Activated naive CD4-positive, alpha-beta T cell treated with anti-CD3 and anti-CD28 coated beads, Interleukin-2, amount 50 U/mL, for 16 hours (primary cell): Measurements from ENCODE around the gene BORCS6.
"Not testable (repeated sequence)": the region's sequence is repeated elsewhere in the genome, so short reads cannot be mapped to it uniquely, and the experiment has no call there.

Source experiments
- DNase-seq: peaks from one replicate; pipeline ENCODE4 v3.0.0-alpha.2; 2020

BORCS6 gene

GRCh38 chr17:8173056-8173870, 16.7 kb downstream of the BORCS6 start:
- DNase-seq, result peak; percentile 81

DNA sequence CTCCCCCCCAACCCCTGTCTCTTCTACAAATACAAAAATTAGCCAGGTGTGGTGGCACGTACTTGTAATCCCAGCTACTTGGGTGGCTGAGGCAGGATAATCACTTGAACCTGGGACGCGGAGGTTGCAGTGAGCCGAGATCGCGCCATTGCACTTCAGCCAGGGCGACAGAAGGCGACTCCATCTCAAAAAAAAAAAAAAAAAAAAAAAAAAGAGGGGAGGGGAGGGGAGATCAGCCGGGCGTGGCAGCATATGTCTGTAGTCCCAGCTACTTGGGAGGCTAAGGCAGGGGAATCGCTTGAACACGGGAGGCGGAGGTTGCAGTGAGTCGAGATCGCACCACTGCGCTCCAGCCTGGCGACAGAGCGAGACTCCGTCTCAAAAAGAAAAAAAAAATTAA, 19.8 kb downstream of the BORCS6 start:
- not testable (repeated sequence) for DNase-seq

DNA sequence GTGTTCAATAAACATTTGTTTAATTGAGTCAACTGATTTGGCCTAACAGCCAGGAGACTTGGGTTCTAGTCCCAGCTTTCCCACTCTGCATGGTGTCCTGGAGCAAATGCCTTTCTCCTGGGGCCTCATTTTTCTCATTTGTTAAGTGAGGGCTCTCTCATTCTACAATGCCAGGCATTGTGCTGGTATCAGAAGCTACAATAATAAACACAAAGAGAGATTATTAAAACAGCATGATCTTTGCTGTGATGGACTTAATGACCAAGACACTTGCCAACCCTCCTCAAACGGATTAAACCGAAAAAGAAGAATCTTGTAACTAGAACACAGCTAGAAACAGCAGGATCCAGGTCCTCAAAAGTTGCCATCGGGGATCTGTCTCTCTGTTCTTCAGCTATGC, 22.5 kb downstream of the BORCS6 start:
- DNase-seq, result no peak

DNA sequence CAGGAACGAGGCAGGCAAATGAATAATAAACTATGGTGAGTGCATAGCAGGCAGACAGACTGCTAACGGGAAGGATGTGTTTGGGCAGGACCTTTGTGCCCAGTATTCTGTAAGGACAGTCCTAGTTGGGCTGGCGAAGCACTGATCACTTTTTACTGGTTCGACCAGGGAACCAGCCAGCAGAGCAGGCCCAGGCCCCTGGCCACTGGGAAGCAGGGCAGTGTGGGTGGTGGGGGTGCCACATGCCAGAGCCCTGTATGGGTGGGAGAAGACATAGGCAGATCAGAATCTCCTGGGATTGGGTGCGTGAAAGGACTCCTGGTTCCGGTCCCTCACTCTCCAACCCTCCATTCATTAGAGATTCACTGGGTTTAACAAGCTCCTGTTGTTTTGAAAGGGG, 23.2 kb downstream of the BORCS6 start:
- DNase-seq, result no peak

- no peak for DNase-seq
Observed at GRCh38 chr17:8164815-8165131, 25.2 kb downstream of the BORCS6 start.

- DNase-seq, result peak; percentile 60
Observed at GRCh38 chr17:8163978-8164814, 25.8 kb downstream of the BORCS6 start.

DNA sequence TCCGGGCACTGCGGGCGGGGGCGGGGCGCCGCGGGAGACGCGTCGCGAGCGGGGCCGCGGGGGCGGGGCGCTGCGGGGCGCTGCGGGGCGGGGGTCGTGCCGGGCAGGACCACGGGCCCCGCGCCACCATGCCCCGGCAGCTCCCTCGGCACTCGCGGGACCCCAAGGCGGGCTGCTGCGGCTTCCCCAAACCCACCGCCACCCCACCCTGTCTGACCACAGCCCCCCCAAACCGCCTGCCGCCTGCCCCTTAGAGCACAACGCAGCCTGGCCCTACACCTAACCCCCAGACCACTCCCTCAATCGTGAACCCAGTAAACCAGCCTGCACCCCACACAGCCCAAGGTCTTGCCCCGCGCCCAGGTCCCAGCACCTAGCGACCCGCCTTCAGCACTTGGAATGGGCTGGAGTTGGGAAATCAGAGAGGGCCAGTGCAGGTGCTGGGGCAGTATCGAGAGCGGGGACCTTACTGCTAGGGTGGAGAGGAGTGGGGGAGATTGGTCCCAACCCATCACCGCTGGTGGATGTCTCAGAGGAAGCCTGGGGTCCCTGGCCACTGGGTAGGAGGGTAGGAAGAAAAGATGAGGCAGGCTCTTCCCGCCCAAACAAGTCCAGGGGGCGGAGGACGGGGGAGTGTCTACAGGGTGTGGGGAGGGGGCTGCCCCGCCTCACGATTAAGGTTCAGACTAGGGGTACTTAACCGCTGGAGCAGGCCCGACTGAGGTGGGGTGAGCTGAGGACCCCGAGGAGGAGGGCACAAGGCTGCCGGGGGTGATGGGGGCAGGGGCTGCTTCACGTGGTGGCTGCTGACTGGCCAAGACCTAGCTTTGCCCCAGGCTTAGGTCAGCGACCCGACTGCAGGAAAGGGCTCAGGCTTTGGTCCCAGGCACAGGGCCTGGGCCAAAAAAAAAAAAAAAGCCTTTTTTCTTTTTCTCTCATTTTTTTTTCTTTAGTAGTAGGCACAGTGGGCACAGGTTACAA, 26.7 kb downstream of the BORCS6 start:
- DNase-seq, result no peak

- peak; percentile 88 for DNase-seq
Observed at GRCh38 chr17:8162233-8162996, 27.6 kb downstream of the BORCS6 start, which contains the start of gene VAMP2. VAMP2 (minus strand) TSS chr17:8162948; CDS start chr17:8162879, 69 bp downstream.

- DNase-seq, result no peak
Observed at GRCh38 chr17:8161289-8162232, 28.4 kb downstream of the BORCS6 start.

GRCh38 chr17:8160741-8161221, 29.2 kb downstream of the BORCS6 start:
- peak; percentile 40 for DNase-seq

- DNase-seq, result no peak
Observed at GRCh38 chr17:8160224-8160577, 29.8 kb downstream of the BORCS6 start.

DNA sequence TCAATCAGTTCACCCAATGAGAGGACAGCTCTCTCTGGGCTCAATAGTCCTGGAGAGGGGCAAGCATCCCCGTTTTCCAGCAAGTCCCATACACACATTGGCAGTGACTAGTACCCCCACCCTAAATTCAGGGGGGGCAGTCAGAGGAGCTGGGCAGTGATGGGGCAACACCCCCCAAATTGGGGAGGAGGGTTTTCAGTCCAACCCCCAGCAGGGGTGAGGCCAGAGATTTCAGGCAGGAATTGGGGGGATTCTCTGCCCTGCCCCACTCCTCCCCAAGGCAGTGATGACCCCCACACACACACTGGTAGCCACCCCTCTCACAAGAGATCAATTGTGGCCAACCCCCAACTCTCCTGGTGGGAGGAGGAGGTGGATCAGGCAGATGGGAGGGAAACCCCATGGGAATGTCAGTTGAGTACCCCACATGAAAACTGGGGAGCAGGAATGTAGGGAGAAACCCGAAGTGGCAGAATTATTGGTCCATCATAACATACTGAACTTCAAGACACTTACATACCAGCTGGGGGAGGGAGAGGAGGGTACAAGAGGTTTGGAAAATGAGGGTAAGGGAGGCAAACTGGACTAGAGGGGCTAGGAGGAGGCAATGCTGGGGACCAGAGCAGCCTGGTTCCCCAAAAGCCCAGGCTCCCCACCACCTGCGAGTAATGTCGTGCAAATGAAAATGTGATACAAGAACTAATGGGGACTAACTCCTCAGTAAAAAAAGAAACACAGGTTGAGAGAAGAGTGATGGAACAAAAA, 30.3 kb downstream of the BORCS6 start:
- no peak for DNase-seq

DNA sequence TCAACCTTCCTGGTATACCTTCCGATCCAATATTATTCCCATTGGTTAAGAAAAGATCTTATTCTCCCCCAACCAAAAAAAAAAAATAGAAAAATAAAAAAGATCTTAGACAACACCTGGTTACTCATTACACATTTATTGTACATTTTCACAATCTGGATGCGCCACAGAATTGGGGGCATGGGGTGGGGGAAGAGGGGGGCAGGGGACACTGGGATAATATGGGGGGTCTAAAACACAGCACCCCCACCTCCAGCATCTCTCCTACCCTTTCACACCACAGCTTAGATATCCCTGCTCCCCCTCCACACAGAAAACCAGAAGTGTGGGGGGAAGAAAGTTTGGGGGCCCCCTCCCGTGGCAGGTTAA, 31.0 kb downstream of the BORCS6 start:
- no peak for DNase-seq

DNA sequence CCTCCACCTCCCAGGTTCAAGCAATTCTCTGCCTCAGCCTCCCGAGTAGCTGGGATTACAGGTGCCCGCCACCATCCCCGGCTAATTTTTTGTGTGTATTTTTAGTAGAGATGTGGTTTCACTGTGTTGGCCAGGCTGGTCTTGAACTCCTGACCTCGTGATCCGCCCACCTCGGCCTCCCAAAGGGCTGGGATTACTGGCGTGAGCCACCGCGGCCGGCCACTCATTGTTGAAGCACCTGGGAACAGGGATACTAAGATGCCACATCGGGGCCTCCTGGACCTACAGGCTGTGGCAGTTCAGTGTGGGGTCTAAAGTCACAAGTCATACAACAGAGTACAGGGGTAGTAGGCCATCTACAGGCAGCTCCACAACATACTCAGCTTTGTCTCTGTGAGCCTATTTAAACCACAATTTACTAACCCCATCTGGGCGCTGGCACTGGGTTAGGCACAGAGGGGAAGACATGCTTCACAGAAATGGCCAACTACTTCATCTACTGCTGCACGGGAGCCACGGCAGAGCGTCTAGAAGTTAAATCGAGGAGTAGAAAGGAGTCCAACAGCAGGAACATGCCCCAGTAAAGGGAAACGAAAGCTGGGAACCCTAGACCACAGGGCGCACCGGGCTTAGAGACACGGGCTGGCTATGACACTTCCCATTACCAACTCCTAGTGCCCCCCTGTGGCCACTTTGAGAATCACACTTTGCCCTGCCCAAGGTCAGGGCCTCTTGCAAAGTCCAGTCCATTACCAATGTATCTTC, 31.5 kb downstream of the BORCS6 start:
- DNase-seq, result peak; percentile 84

DNA sequence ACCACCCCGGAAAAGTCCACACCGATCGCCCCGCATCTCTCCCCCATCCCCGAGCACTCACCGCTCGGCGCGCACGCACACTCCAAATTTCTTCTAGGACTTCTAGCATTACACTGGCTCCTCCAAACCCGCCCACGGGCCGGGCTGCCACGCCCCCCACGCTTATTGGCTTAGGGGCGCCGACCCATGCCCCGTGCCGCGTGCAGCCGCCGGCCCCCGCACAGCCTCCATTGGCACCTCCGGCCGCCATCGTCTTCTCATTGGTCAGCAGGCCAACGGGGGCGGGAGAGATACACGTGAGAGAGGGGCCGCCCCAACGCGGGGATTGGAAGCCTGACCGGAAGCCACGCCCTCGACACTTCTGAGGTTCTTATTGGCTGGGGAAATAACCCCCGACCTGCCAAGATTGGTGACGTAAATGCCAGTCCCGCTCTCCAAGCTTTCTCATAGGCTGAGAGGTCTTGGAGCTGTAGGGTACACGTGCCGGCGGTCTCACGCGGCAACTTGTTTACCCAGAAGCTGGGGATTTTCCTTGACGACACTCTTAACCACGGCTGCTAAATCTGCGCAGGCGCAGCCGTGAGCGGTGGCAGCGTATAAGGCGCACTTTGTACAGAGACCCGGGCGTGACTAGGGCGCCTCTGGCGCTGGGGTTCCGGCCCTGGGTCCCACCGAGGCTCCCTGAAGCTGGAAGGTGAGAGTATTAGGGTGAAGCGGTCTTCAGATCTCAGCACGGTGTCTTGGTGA, 33.6 kb downstream of the BORCS6 start:
- peak; percentile 100 for DNase-seq

DNA sequence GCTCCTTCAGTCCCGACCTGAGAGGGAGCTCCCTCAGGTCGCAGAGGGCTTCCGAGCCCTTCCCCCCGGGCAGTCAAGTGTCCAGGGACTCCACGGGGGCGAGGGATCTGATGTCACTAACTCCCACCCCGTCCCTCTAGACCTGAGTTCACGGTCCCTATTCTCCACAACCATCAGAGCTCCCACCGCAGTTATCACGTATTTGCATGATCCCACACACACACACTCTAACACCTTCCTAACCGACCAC, 34.1 kb downstream of the BORCS6 start:
- no peak for DNase-seq

- no peak for DNase-seq
Observed at GRCh38 chr17:8155231-8155995, 34.6 kb downstream of the BORCS6 start.

- no peak for DNase-seq
Observed at GRCh38 chr17:8154608-8155155, 35.3 kb downstream of the BORCS6 start.
